Measurements from ENCODE around the gene ZC3H12D. TPM values are rescaled to one million over a fixed set of nuclear protein-coding genes. Genes with fewer than 3 reads are reported as not detected.

ZC3H12D gene
- total and polyA plus RNA-seq, 2 donors (not counting 1 experiment from before 2014, with no cell fraction given), result 63.1 to 190 TPM

GRCh38 chr6:149510793-149511512, 26.1 kb upstream of the ZC3H12D start:
- WGBS (ENCODE audit: insufficient coverage), result 100% methylated on average over 2 of the region's 4 CpGs

More at GRCh38 chr6:149510793-149511512, 26.1 kb upstream of the ZC3H12D start:
- Histone ChIP-seq H3K79me2 (ENCODE audit: control insufficient read depth, insufficient read depth, low read length) (peaks cover 14% of the 10 kb centered on the region), H3K4me2 (replicated peaks; ENCODE audit: low read depth, low read length, poor library complexity, severe bottlenecking) (no peak overlapping the region), H3K9ac (ENCODE audit: low read length) (no peak overlapping the region), H3K4me3 (ENCODE audit: control extremely low read depth in 1 of 5, extremely low read depth in 1 of 5, insufficient read depth in 1 of 5, low read depth in 2 of 5, low read length in 4 of 5) (no peak overlapping the region), H3K36me3 (replicated peaks in 1 of 2; ENCODE audit: control extremely low read depth in 1 of 2, control insufficient read depth in 1 of 2, extremely low read depth in 1 of 2, insufficient read depth in 2 of 2, low read length in 1 of 2) (peaks cover 9 to 22% of the 10 kb centered on the region in 2 experiments), H4K20me1 (ENCODE audit: control insufficient read depth, insufficient read depth, low read length, poor library complexity, severe bottlenecking) (no peaks in the 10 kb centered on the region), H3K27me3 (replicated peaks in 1 of 4; ENCODE audit: control extremely low read depth in 1 of 4, control insufficient read depth in 3 of 4, insufficient read depth in 4 of 4, low read length in 3 of 4) (no peaks in the 10 kb centered on the region), H3K27ac (ENCODE audit: low read length in 2 of 2) (no peak overlapping the region), H3K9me3 (ENCODE audit: control extremely low read depth in 1 of 3, control insufficient read depth in 2 of 3, insufficient read depth in 1 of 3, low read length in 2 of 3) (no peaks in the 10 kb centered on the region), H2AFZ (ENCODE audit: insufficient read depth, low read depth, low read length, poor library complexity, severe bottlenecking) (no peak overlapping the region), H3K4me1 (ENCODE audit: control insufficient read depth in 2 of 2, insufficient read depth in 2 of 2, low read length in 2 of 2) (no peaks in the 10 kb centered on the region)
- Mint-ChIP-seq H3K27me3 (no peaks in the 10 kb centered on the region), H3K27ac (peak overlapping the region; percentile 65), H3K4me1 (peaks cover 9% of the 10 kb centered on the region), H3K9me3 (ENCODE audit: insufficient read depth) (no peaks in the 10 kb centered on the region), H3K4me3 (no peak overlapping the region)
- CTCF ChIA-PET, result interaction anchor here (0.8 to 1.0 kb wide), 2 partner anchors 38 to 78 kb away, joined by 3 to 5 read pairs; no protein-coding TSS in a partner anchor
- intact Hi-C loops (cut with micrococcal nuclease), result no loop called here
- DNase-seq (no peak), ATAC-seq (ENCODE audit: low read depth) (no peak)
- TF ChIP-seq EZH2 (IDR thresholded peaks at IDR 0.05; ENCODE audit: borderline replicate concordance, insufficient read depth, low read depth, low read length, poor library complexity, severe bottlenecking) (no peak), CTCF (IDR thresholded peaks at IDR 0.05) (no peak)
- POLR2A ChIA-PET, result interaction anchor here (0.6 to 1.0 kb wide), 5 partner anchors 8 to 888 kb away, joined by 3 to 12 read pairs (median 3); partner anchors contain the start of gene ZC3H12D

All from B cell (primary cell).